ENCODE results near the gene SRSF1.

GRCh38 chr17:57970710-57971109 lies 36.3 kb downstream of the SRSF1 start:
- no peak for TF ChIP-seq FOXK2 (IDR thresholded peaks at IDR 0.05)
- no peak for TF ChIP-seq TARDBP (IDR thresholded peaks at IDR 0.05)
- no peak for TF ChIP-seq ZNF384 (IDR thresholded peaks at IDR 0.05)
- TF ChIP-seq SP1 (IDR thresholded peaks at IDR 0.05): no peak
- TF ChIP-seq, protein P1, sequence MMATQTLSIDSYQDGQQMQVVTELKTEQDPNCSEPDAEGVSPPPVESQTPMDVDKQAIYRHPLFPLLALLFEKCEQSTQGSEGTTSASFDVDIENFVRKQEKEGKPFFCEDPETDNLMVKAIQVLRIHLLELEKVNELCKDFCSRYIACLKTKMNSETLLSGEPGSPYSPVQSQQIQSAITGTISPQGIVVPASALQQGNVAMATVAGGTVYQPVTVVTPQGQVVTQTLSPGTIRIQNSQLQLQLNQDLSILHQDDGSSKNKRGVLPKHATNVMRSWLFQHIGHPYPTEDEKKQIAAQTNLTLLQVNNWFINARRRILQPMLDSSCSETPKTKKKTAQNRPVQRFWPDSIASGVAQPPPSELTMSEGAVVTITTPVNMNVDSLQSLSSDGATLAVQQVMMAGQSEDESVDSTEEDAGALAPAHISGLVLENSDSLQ (IDR thresholded peaks at IDR 0.05): no peak
- no peak for TF ChIP-seq ELF4 (IDR thresholded peaks at IDR 0.05)
- TF ChIP-seq BHLHE40 (IDR thresholded peaks at IDR 0.05; ENCODE audit: borderline replicate concordance): no peak

All from HEK293T (cell line).